Spleen (tissue), 11 donors: ENCODE data around the gene OXCT1. TPM values are rescaled to one million over a fixed set of nuclear protein-coding genes. Genes with fewer than 3 reads are reported as not detected.

Experiments used
- DNase-seq: peaks from one replicate; pipeline ENCODE4 v3.0.0-alpha.2; 2020
- H3K27ac ChIP-seq, 8 donors: fragments of 200-600 bp; sonication (generic) in 7 of 8; 1 replicate in 4 of 8; 2 replicates in 4 of 8; pipeline versions ENCODE4 v1.5.0 to v1.8.0; 2016 to 2021; ENCODE audit warnings: inconsistent platforms in 4 of 8, mild to moderate bottlenecking in 4 of 8, moderate library complexity in 1 of 8
- H3K27me3 ChIP-seq, 7 donors: fragments of 200-600 bp; sonication (generic) in 6 of 7; replicated peaks in 1 of 7; 1 replicate in 4 of 7; 2 replicates in 3 of 7; pipeline versions ENCODE4 v1.5.0 to v1.8.0; 2016 to 2021; ENCODE audit warnings: inconsistent platforms in 3 of 7, mild to moderate bottlenecking in 1 of 7
- H3K36me3 ChIP-seq, 6 donors: fragments of 200-600 bp; sonication (generic) in 5 of 6; 1 replicate in 4 of 6; 2 replicates in 2 of 6; pipeline versions ENCODE4 v1.5.0 to v1.8.0; 2016 to 2021; ENCODE audit warnings: inconsistent platforms in 2 of 6
- H3K4me1 ChIP-seq, 6 donors: fragments of 200-600 bp; sonication (generic) in 5 of 6; 1 replicate in 3 of 6; 2 replicates in 3 of 6; pipeline versions ENCODE4 v1.5.0 to v1.8.0; 2016 to 2021; ENCODE audit warnings: inconsistent platforms in 3 of 6
- H3K4me3 ChIP-seq, 8 donors: fragments of 200-600 bp; sonication (generic) in 7 of 8; 1 replicate in 4 of 8; 2 replicates in 4 of 8; pipeline versions ENCODE4 v1.5.0 to v1.8.0; 2016 to 2021; ENCODE audit warnings: inconsistent platforms in 4 of 8, mild to moderate bottlenecking in 4 of 8, moderate library complexity in 2 of 8
- H3K9me3 ChIP-seq, 8 donors: fragments of 200-600 bp; sonication (generic) in 7 of 8; 1 replicate in 4 of 8; 2 replicates in 4 of 8; pipeline versions ENCODE4 v1.5.0 to v1.8.0; 2016 to 2021; ENCODE audit warnings: inconsistent platforms in 4 of 8
- POLR2A ChIP-seq, 3 donors: fragments of 450-650 bp; IDR thresholded peaks; one replicate each; pipeline ENCODE4 v1.5.1; 2017; ENCODE audit warnings: antibody characterized with exemption in 3 of 3, mild to moderate bottlenecking in 1 of 3
- POLR2AphosphoS5 ChIP-seq, 3 donors: sonication (generic); formaldehyde crosslinking; IDR thresholded peaks; one replicate each; pipeline ENCODE4 v1.5.1; 2017; ENCODE audit warnings: antibody characterized with exemption in 3 of 3
- WGBS, 5 donors: extraction: QIAGEN DNeasy Blood & Tissue Kit in 3 of 5; methylation state at CpG; one replicate each; pipeline versions ENCODE4 v1.1.5 to v1.1.7; 2013 to 2018; 5-methylcytosine and 5-hydroxymethylcytosine counted together
- intact Hi-C: fragments of 100-400 bp; cut with DNase I; formaldehyde crosslinking; loops from one replicate; pipeline ENCODE4 v1.15.0; 2023; ENCODE audit warnings: low total_unique reads
- polyA plus RNA-seq, 3 donors: library from polyadenylated mRNA; stranded (reverse); fragments of 200-250 nt; gene quantifications; one replicate each; pipeline ENCODE4 v1.2.1, GENCODE V29; 2013
- total RNA-seq, 7 donors: library from RNA; depleted of rRNA in 3 of 7; stranded (reverse); fragments of >200 nt in 3 of 7; fragmentation: NEBNext Ultra II Directional in 4 of 7; extraction: Animal tissue kit (Norgen Biotek cat#: 25700) in 4 of 7; gene quantifications; one replicate each; pipeline versions ENCODE4 v1.1.0 to v1.2.1, GENCODE V29; 2016 to 2021
- TF ChIP-seq, protein P1 (sequence below), 11 experiments: fragments of 200-600 bp in 7 of 11; fragments of 450-650 bp in 4 of 11; sonication (generic) in 4 of 11; IDR thresholded peaks in 8 of 11; conservative IDR thresholded peaks in 3 of 11; 1 replicate in 7 of 11; 2 replicates in 4 of 11; pipeline versions ENCODE4 v1.4.0 to v1.8.0; 2016 to 2021; ENCODE audit warnings: antibody characterized with exemption in 11 of 11, inconsistent platforms in 4 of 11, mild to moderate bottlenecking in 1 of 11
- donor health status: healthy with polysubstance abuse.
- donor health status: DM: no; HTN: no; CAD: no; lungs with moderate emphysema.
- donor health status: DM: no; HTN: no; CAD: no.
- donor health status: Bipolar disorder and iron deficiency.
- donor health status: healthy.
- donor health status: DM: no; HTN: no; CAD: no.
- donor health status: DM: yes; HTN: yes; CAD: no.

OXCT1 gene
- total and polyA plus RNA-seq, 10 donors: 7.0 to 16.7 (median 13.5) TPM

DNA sequence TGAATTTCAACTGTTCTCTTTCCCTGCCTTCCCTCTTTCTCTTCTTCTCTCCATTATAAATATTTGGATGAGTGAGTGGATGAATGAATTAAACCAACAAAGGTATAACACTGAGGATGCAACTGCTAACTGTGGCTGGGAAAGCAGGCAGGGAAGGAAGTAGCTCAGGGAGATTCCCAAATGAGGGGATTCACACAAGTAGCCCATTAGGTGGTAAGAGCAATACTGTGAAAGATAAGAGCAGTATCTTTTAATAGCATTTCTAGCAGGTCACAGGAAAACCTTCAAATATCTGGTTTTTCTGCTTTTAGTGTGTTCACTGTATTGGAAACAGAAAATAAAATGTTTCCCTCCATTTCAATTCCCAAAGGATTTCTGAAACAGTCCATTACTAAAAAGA, 105.6 kb downstream of the OXCT1 start:
- H3K9me3 ChIP-seq: no peaks in the 10 kb centered on the region
- no peaks in the 10 kb centered on the region for H3K4me1 ChIP-seq
- H3K4me3 ChIP-seq: no peak overlapping the region
- H3K27ac ChIP-seq: no peak overlapping the region
- TF ChIP-seq POLR2A (IDR thresholded peaks at IDR 0.05): no peak
- TF ChIP-seq POLR2AphosphoS5 (IDR thresholded peaks at IDR 0.05): no peak
- TF ChIP-seq, protein P1, sequence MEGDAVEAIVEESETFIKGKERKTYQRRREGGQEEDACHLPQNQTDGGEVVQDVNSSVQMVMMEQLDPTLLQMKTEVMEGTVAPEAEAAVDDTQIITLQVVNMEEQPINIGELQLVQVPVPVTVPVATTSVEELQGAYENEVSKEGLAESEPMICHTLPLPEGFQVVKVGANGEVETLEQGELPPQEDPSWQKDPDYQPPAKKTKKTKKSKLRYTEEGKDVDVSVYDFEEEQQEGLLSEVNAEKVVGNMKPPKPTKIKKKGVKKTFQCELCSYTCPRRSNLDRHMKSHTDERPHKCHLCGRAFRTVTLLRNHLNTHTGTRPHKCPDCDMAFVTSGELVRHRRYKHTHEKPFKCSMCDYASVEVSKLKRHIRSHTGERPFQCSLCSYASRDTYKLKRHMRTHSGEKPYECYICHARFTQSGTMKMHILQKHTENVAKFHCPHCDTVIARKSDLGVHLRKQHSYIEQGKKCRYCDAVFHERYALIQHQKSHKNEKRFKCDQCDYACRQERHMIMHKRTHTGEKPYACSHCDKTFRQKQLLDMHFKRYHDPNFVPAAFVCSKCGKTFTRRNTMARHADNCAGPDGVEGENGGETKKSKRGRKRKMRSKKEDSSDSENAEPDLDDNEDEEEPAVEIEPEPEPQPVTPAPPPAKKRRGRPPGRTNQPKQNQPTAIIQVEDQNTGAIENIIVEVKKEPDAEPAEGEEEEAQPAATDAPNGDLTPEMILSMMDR (IDR thresholded peaks at IDR 0.05 in 8 of 11, conservative IDR thresholded peaks at IDR 0.05 in 3 of 11): no peak
- intact Hi-C loops: no loop called here
- H3K36me3 ChIP-seq: peaks cover 0 to 37% (median 6%) of the 10 kb centered on the region in 6 donors
- H3K27me3 ChIP-seq: no peaks in the 10 kb centered on the region
- no peak for DNase-seq

DNA sequence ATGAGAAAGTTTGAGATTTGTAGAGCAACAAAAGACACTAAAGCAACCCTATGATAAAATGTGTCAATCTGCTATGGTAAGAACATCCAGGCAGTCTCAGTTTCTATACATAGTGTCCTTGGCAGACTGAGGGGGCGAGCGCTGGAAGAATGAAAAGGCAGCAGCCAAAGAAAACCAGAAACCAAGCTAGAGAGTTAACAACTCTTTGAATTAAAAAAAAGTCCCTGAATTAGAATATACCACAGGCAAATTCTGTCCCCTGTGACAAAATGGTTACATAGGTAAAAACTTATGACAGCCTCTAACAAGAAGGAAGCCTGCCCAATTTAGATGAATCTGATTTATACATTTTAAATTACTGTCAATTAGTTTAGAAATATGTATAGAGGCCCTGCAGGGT, 106.7 kb downstream of the OXCT1 start:
- no peaks in the 10 kb centered on the region for H3K4me1 ChIP-seq
- DNase-seq: no peak
- TF ChIP-seq POLR2A (IDR thresholded peaks at IDR 0.05) (no peak), POLR2AphosphoS5 (IDR thresholded peaks at IDR 0.05) (no peak)
- TF ChIP-seq, protein P1 (IDR thresholded peaks at IDR 0.05 in 8 of 11, conservative IDR thresholded peaks at IDR 0.05 in 3 of 11): no peak
- H3K4me3 ChIP-seq: no peak overlapping the region
- no peaks in the 10 kb centered on the region for H3K9me3 ChIP-seq
- intact Hi-C loops: no loop called here
- H3K27ac ChIP-seq: peak overlapping the region in 1 of 8 donors; percentile 22
- H3K36me3 ChIP-seq: peaks cover 0 to 47% (median 6%) of the 10 kb centered on the region in 6 donors
- WGBS, 5 donors: 80 to 98% (median 87%) methylated on average over 2 of the region's 2 CpGs
- H3K27me3 ChIP-seq: no peaks in the 10 kb centered on the region

DNA sequence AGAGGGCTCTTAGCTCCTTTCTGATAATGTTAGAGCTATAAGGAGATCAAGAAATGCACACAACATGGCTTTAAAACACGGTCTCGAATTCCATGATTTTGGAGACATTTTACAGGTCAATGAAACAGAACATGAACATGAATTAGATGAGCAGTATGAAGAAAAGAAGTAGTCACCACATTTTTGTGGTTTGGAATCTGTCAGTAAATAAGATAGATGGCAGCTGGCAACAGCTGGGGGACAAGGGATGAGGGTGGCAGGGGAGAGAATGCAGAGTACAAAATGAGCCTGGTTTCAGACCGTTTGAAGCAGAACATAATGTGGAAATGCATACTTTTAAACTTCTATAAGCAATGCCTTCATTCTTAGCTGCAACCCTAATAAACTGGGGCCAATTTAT, 107.1 kb downstream of the OXCT1 start:
- no peaks in the 10 kb centered on the region for H3K27me3 ChIP-seq
- TF ChIP-seq, protein P1 (IDR thresholded peaks at IDR 0.05 in 8 of 11, conservative IDR thresholded peaks at IDR 0.05 in 3 of 11): no peak
- TF ChIP-seq POLR2A (IDR thresholded peaks at IDR 0.05) (no peak), POLR2AphosphoS5 (IDR thresholded peaks at IDR 0.05) (no peak)
- H3K36me3 ChIP-seq: peaks cover 0 to 52% (median 6%) of the 10 kb centered on the region in 6 donors
- 52 to 66% (median 63%) methylated on average over 3 of the region's 3 CpGs for WGBS, 5 donors
- peak overlapping the region in 1 of 8 donors; percentile 22 for H3K27ac ChIP-seq
- DNase-seq: no peak
- H3K4me1 ChIP-seq: no peaks in the 10 kb centered on the region
- H3K9me3 ChIP-seq: no peaks in the 10 kb centered on the region
- intact Hi-C loops: no loop called here
- H3K4me3 ChIP-seq: no peak overlapping the region

DNA sequence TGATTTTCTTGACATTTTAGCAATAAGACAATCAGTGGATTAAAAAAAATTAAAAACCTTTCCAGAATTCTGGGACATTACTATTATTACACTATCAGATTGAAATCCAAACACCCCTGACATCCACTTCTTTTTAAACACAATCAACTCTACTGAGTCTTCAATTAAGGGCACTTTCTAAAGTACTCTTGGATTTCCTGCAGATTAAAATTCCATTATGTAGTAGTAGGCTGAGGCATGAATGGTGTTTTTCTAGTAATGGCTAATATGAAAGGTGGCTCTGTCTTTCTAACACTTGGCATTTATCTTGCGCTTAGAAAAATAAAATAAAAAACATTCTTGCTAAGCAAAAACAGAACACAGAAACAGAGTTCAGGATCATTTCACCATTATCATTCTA, 107.8 kb downstream of the OXCT1 start:
- Histone ChIP-seq H3K27me3 (no peaks in the 10 kb centered on the region), H3K9me3 (no peaks in the 10 kb centered on the region), H3K27ac (no peak overlapping the region), H3K36me3 (peaks cover 0 to 59% (median 6%) of the 10 kb centered on the region in 6 donors), H3K4me3 (no peak overlapping the region), H3K4me1 (no peaks in the 10 kb centered on the region)
- 91 to 100% (median 93%) methylated on average over 1 of the region's 1 CpG for WGBS, 5 donors
- intact Hi-C loops: no loop called here
- TF ChIP-seq POLR2A (IDR thresholded peaks at IDR 0.05): no peak
- TF ChIP-seq, protein P1 (IDR thresholded peaks at IDR 0.05 in 8 of 11, conservative IDR thresholded peaks at IDR 0.05 in 3 of 11): no peak
- no peak for TF ChIP-seq POLR2AphosphoS5 (IDR thresholded peaks at IDR 0.05)
- no peak for DNase-seq
